Measurements from ENCODE around the gene SPRING1.
"Not testable (repeated sequence)": the region's sequence is repeated elsewhere in the genome, so short reads cannot be mapped to it uniquely, and the experiment has no call there.

Gene SPRING1, protein sequence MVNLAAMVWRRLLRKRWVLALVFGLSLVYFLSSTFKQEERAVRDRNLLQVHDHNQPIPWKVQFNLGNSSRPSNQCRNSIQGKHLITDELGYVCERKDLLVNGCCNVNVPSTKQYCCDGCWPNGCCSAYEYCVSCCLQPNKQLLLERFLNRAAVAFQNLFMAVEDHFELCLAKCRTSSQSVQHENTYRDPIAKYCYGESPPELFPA

GRCh38 chr12:116737774-116738657 is at the start of gene SPRING1, which contains the start of gene RNFT2:
Gene SPRING1, minus strand, starts transcription at chr12:116738069. Its CDS starts 169 bp downstream, at chr12:116737900.
Gene RNFT2, plus strand, starts transcription at chr12:116738315. Its CDS starts 2,183 bp downstream, at chr12:116740498.
- peak within 1 kb of the TSS; percentile 71 for H3K4me3 ChIP-seq (ENCODE audit: low read depth, low read length)
- peak; percentile 99 for DNase-seq (ENCODE audit: low read depth)

- H3K4me3 ChIP-seq (ENCODE audit: low read depth, low read length): no peak overlapping the region
- DNase-seq (ENCODE audit: low read depth): no peak
These were observed 46.4 kb upstream of the SPRING1 start for GRCh38 chr12:116784238-116784612.

DNA sequence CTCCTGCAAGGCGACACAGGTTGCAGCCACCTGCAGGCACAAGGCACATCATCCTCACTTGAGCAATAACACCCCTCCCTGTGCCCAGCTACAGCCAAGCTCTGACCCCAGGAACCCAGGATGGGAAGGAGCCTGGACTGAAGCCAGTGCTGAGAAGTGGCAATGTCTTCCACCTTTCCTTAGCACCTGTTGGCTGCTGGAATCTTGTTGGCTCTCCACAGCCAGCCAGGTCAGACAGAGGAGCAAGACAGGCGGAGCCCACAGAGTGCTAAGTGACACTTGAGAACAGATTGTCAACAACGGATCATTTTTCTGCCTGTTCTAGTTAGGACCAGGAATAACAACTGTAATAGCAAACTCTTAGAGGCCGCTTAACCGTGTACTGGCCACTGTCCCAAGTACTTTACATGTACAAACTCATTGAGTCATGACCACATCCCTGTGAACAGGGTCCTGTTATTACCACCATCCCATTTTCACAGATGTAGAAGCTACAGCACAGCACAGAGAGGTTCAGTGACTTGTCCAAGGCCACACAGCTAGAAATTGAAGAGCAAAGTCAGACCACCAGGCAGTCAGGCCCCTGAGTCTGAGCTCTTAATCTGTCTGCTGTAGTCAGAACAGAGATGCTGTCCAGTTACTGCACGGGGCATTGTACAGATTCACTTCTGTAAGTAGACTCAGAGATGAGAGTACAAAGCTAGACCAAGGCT is 45.8 kb upstream of the SPRING1 start:
- DNase-seq (ENCODE audit: low read depth): no peak
- no peak overlapping the region for H3K4me3 ChIP-seq (ENCODE audit: low read depth, low read length)

GRCh38 chr12:116780942-116781341 is 43.1 kb upstream of the SPRING1 start:
- DNase-seq (ENCODE audit: low read depth): no peak
- no peak overlapping the region for H3K4me3 ChIP-seq (ENCODE audit: low read depth, low read length)

GRCh38 chr12:116779597-116779996 is 41.7 kb upstream of the SPRING1 start:
- H3K4me3 ChIP-seq (ENCODE audit: low read depth, low read length): no peak overlapping the region
- DNase-seq (ENCODE audit: low read depth): no peak

DNA sequence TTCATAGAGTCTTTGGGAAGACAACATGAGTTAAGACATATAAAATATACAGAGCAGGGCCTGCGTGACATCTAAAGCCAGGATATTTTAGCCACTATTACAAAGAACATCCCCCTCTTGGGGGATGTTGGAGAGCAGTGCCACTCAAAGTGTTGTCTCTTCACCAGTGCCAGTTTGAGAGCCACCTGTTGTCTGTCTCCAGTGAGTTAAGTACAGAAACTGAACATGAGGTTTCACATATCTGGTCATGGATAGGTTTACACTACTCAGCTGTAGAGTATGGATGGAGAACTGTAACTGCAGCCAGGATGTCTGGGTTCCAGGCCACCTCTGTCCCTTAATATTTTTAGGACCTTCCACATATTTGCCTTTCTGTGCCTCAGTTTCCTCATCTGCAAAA is 39.4 kb upstream of the SPRING1 start:
- H3K4me3 ChIP-seq (ENCODE audit: low read depth, low read length): no peak overlapping the region
- no peak for DNase-seq (ENCODE audit: low read depth)

GRCh38 chr12:116774020-116774419 is 36.2 kb upstream of the SPRING1 start:
- no peak for DNase-seq (ENCODE audit: low read depth)
- no peak overlapping the region for H3K4me3 ChIP-seq (ENCODE audit: low read depth, low read length)

- DNase-seq (ENCODE audit: low read depth): no peak
- no peak overlapping the region for H3K4me3 ChIP-seq (ENCODE audit: low read depth, low read length)
These were observed 35.4 kb upstream of the SPRING1 start for GRCh38 chr12:116773276-116773731.

DNA sequence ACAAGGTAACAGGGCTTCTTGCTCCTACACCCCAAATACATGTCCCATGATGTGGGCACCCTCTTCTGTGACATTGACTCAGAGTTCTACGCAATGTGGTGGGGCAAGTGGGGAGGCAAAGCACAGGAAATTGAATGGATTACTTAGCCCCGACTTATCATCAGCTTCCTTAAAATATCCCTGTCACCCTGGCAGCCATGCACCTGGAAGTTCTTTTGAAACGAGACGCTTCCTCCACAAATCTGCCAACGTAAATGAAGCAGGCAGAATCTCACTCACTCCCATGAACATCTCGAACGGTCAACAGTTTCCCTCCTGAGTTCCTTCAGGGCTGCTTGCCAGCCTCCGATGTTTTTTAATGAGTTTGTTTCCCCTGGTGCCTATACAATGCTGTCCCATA is 33.8 kb upstream of the SPRING1 start:
- DNase-seq (ENCODE audit: low read depth): no peak
- H3K4me3 ChIP-seq (ENCODE audit: low read depth, low read length): no peak overlapping the region

DNA sequence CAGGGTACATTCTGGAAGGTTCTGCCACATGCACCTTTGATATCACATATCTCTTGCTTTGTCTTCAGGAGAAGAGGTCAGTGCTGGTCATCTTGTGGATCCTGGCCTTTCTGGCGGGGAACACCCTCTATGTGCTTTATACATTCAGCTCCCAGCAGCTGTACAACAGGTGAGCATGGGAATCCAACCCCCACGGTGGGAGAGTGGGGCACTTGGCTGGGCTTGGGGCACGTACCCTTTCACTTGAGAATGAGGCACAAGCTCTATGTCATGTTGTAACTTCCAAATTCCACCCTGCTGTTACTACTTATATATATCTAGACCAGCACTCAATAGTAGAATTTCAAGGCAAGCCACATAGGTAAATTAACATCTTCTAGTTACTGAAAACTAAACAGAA is 28.9 kb upstream of the SPRING1 start:
- no peak for DNase-seq (ENCODE audit: low read depth)
- H3K4me3 ChIP-seq (ENCODE audit: low read depth, low read length): no peak overlapping the region

DNA sequence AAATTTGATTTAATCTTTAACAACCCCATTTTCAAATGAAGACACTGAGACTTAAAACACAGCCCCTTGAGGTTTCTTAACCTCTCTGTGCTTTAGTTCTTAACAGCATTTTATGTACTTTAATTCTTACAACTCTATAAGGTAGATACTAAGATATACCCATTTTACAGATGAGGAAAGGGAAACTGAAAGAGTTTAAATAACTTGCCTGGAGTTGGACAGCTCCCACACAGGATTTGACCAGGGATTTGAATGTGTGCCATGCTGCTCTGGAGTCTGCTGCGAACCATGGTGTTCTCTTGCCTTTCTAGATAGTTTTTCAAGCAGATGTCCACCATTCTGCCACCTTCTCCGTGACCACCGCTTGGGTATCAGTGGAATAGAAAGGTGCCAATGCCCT is 28.4 kb upstream of the SPRING1 start:
- H3K4me3 ChIP-seq (ENCODE audit: low read depth, low read length): no peak overlapping the region
- DNase-seq (ENCODE audit: low read depth): no peak

- no peak overlapping the region for H3K4me3 ChIP-seq (ENCODE audit: low read depth, low read length)
- no peak for DNase-seq (ENCODE audit: low read depth)
These were observed 27.4 kb upstream of the SPRING1 start for GRCh38 chr12:116765271-116765670.

GRCh38 chr12:116761499-116761898 is 23.6 kb upstream of the SPRING1 start:
- DNase-seq (ENCODE audit: low read depth): no peak
- no peak overlapping the region for H3K4me3 ChIP-seq (ENCODE audit: low read depth, low read length)

DNA sequence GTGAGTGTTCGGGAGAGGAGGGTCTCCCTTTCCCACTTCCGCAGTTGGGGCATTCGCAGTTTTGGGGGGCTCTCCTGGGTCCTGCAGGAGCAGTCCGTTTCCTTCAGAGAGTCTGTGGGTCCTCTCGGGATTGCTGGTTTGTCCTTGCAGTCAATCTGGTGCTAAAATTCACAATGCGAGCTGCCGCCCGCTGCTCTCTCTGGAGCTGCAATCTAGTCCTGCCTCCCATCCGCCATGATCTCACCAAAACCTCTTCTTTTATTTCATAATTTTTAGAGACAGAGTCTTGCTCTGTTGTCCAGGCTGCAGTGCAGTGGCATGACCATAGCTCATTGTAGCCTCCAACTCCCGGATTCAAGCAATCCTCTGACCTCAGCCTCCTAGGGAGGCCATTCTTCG is 22.8 kb upstream of the SPRING1 start:
- no peak overlapping the region for H3K4me3 ChIP-seq (ENCODE audit: low read depth, low read length)
- DNase-seq (ENCODE audit: low read depth): no peak

DNA sequence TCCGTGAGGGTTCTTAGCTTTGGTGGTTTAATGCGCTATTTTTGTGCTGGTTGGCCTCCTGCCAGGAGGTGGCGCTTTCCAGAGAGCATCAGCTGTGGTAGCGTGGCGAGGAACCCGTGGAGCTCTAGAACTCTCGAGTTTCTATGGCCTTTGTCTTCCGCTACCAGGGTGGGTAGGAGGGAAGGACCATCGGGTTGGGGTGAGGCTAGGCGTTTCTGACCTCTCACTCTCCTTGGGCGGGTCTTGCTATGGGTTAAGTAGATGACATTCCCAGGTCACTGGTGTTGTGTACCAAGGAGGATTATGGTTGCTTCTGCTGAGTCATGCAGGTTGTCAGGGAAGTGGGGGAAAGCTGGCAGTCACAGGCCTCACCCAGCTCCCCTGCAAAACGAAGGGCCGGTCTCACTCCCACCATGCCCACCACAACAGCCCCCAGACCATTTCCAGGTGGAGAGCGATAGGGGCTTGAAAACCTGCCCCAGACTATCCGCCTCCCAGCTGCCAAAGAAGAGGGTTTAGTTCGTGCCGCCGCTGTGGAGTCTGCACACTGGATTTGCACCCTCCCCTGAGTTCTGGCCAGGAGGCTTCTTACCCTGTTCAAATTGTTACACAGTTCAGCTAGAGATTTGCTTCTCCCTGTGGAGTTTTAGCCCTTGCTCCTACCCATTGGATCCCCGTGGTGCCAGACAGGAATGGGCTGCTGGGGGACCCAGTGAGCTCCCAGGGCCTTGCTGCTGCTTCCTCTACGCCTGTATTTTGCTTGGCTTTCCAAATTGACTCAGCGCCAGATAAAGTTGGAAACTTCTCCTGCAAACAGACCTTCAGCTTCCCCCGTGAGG is 22.1 kb upstream of the SPRING1 start:
- no peak overlapping the region for H3K4me3 ChIP-seq (ENCODE audit: low read depth, low read length)
- no peak for DNase-seq (ENCODE audit: low read depth)

GRCh38 chr12:116754783-116755182 is 16.9 kb upstream of the SPRING1 start:
- DNase-seq (ENCODE audit: low read depth); H3K4me3 ChIP-seq (ENCODE audit: low read depth, low read length): not testable (repeated sequence)

DNA sequence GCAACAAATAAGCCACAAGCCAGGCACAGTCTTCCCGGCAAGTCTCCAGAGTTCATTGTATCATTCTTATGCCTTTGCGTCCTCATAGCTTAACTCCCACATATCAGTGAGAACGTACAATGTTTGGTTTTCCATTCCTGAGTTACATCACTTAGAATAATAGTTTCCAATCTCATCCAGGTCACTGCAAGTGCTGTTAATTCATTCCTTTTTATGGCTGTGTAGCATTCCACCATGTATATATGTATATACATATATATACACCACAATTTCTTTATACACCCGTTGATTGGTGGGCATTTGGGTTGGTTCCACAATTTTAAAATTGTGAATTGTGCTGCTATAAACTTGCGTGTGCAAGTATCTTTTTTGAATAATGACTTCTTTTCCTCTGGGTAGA is 16.2 kb upstream of the SPRING1 start:
- not testable (repeated sequence) for H3K4me3 ChIP-seq (ENCODE audit: low read depth, low read length); DNase-seq (ENCODE audit: low read depth)

- no peak for DNase-seq (ENCODE audit: low read depth)
- no peak overlapping the region for H3K4me3 ChIP-seq (ENCODE audit: low read depth, low read length)
These were observed 12.4 kb upstream of the SPRING1 start for GRCh38 chr12:116750298-116750697.

DNA sequence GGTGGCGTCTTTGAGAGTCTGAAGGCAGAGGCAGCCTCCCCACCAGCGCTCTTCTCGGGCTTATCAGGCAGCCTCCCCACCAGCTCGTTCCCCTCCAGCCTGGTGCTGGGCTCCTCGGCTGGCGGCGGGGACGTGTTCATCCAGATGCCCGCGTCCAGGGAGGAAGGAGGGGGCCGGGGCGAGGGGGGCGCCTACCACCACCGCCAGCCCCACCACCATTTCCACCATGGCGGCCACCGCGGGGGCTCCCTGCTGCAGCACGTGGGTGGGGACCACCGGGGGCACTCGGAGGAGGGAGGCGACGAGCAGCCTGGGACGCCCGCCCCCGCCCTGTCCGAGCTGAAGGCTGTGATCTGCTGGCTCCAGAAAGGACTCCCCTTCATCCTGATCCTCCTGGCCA is 12.0 kb upstream of the SPRING1 start:
- DNase-seq (ENCODE audit: low read depth): no peak
- H3K4me3 ChIP-seq (ENCODE audit: low read depth, low read length): no peak overlapping the region

Data from skeletal muscle cell (primary cell).